A673 (cell line): Measurements from ENCODE around the gene CREB3L4. TPM values are rescaled to one million over a fixed set of nuclear protein-coding genes. Genes with fewer than 3 reads are reported as not detected.
A peak's percentile ranks its signal among the peaks of the same experiment; 100 is the strongest.

ENCODE experiments used
- BruUV-seq: library from RNA; stranded (reverse); fragments of 400-500 nt; replicated peaks from 2 replicates; lab custom pipeline; 2021; lab: Mats Ljungman, UMichigan
- CTCF ChIA-PET: fragments of 300-600 bp; sonication (Branson Sonifier 250); formaldehyde crosslinking; loops from one replicate; lab custom pipeline; 2022; ENCODE audit warnings: antibody characterized with exemption; lab: Charles Lee
- POLR2A ChIA-PET: fragments of 300-600 bp; sonication (Branson Sonifier 250); formaldehyde crosslinking; loops from one replicate; lab custom pipeline; 2022; ENCODE audit warnings: antibody characterized with exemption; ENCODE audit not compliant: low non-redundant PET; lab: Charles Lee
- DNase-seq: peaks from one replicate; pipeline ENCODE4 v3.0.0-alpha.2; 2015; ENCODE audit warnings: low spot score
- H3K27ac ChIP-seq: fragments of 200-600 bp; sonication (generic); 2 replicates; pipeline ENCODE4 v1.5.1; 2016; ENCODE audit warnings: mixed run types, low read depth, mild to moderate bottlenecking, mixed read lengths, antibody characterized with exemption, low read length; ENCODE audit not compliant: poor library complexity, severe bottlenecking
- H3K27me3 ChIP-seq: fragments of 200-600 bp; sonication (generic); replicated peaks from 2 replicates; pipeline ENCODE4 v1.6.1; 2017; ENCODE audit warnings: mixed run types, low read depth, mild to moderate bottlenecking, mixed read lengths, antibody characterized with exemption, low read length; ENCODE audit not compliant: insufficient read depth, poor library complexity
- H3K36me3 ChIP-seq: fragments of 200-600 bp; sonication (generic); 2 replicates; pipeline ENCODE4 v1.6.1; 2016; ENCODE audit warnings: mixed run types, mild to moderate bottlenecking, mixed read lengths, antibody characterized with exemption, low read length; ENCODE audit not compliant: insufficient read depth, poor library complexity, severe bottlenecking
- H3K4me1 ChIP-seq: fragments of 200-600 bp; sonication (generic); 2 replicates; pipeline ENCODE4 v1.6.1; 2017; ENCODE audit warnings: mixed run types, mild to moderate bottlenecking, mixed read lengths, antibody characterized with exemption, low read length; ENCODE audit not compliant: insufficient read depth, poor library complexity, severe bottlenecking
- H3K4me3 ChIP-seq: fragments of 200-600 bp; sonication (generic); 2 replicates; pipeline ENCODE4 v1.5.1; 2016; ENCODE audit warnings: low read depth, mixed run types, mild to moderate bottlenecking, mixed read lengths, low read length; ENCODE audit not compliant: poor library complexity, severe bottlenecking
- H3K9me3 ChIP-seq: fragments of 200-600 bp; sonication (generic); 2 replicates; pipeline ENCODE4 v1.6.1; 2016; ENCODE audit warnings: mixed run types, low read depth, mild to moderate bottlenecking, mixed read lengths, antibody characterized with exemption, low read length; ENCODE audit not compliant: poor library complexity, severe bottlenecking
- EZH2 ChIP-seq: fragments of 200-600 bp; sonication (generic); IDR thresholded peaks from 2 replicates; pipeline ENCODE4 v1.6.1; 2017; ENCODE audit warnings: borderline replicate concordance, low read depth, mild to moderate bottlenecking, mixed read lengths, antibody characterized with exemption, low read length; ENCODE audit not compliant: poor library complexity, severe bottlenecking
- intact Hi-C: fragments of 100-400 bp; cut with micrococcal nuclease; formaldehyde crosslinking; loops from one replicate; pipeline ENCODE4 v1.10.0; 2022; ENCODE audit not compliant: unreplicated experiment
- total RNA-seq: library from RNA; stranded (reverse); gene quantifications from 2 replicates; pipeline ENCODE4 v1.2.3, GENCODE V29; 2021
- TF ChIP-seq, protein P1 (sequence below): fragments of 300-800, 200-600 bp; sonication (generic); conservative IDR thresholded peaks from 2 replicates; pipeline ENCODE4 v1.5.1; 2017; ENCODE audit warnings: low read depth, mild to moderate bottlenecking, antibody characterized with exemption, low read length, moderate library complexity, mixed read lengths

Gene CREB3L4
- total RNA-seq, 1 experiment from 2014 or later, result 8.7 TPM

DNA sequence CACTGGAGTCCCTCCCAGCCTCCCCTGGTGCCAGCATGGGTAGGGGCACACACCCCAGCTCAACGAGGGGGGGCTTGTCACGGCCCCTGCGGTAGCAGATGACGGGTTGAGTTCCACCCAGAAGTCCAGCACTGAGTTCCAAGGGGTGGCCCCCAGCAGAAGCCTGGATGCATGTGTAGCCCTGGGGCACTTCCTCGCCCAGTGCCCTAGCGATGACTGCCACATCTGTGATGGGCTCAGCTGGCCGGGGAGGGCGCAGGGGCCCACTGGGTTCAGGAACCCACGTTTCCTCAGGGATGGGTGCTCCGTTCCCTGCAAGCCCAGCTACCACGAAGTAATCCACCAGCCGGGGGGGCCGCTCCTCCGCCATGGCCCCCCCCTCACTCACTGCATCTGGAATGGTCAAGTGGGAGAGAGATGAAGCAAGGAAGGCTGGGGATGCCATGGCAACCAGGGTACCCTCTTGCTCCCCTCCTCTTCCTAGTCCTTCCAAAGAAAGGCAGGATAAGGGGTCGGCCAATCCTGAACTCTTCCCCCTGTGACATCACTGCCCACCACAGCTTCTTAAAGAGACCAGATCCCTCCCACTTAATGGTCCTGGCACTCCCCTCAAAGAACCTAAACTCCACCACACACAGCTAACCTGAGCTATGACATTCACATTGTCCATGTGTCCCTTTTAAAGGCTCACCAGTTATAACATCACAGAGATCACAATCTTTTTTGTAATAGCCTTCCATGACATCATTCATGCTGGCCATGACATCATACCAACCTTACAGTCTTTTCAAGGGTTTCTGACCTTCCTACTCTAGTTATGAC lies 23.5 kb upstream of the CREB3L4 start:
- CTCF ChIA-PET, result interaction anchor here (0.6 to 0.7 kb wide), 2 partner anchors 123 to 420 kb away, joined by 5 to 9 read pairs; no protein-coding TSS in a partner anchor
- TF ChIP-seq, protein P1, sequence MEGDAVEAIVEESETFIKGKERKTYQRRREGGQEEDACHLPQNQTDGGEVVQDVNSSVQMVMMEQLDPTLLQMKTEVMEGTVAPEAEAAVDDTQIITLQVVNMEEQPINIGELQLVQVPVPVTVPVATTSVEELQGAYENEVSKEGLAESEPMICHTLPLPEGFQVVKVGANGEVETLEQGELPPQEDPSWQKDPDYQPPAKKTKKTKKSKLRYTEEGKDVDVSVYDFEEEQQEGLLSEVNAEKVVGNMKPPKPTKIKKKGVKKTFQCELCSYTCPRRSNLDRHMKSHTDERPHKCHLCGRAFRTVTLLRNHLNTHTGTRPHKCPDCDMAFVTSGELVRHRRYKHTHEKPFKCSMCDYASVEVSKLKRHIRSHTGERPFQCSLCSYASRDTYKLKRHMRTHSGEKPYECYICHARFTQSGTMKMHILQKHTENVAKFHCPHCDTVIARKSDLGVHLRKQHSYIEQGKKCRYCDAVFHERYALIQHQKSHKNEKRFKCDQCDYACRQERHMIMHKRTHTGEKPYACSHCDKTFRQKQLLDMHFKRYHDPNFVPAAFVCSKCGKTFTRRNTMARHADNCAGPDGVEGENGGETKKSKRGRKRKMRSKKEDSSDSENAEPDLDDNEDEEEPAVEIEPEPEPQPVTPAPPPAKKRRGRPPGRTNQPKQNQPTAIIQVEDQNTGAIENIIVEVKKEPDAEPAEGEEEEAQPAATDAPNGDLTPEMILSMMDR, result no peak
- no peak for TF ChIP-seq EZH2
- BruUV-seq, result no TSS peak
- no peak overlapping the region for H3K4me3 ChIP-seq
- POLR2A ChIA-PET, result interaction anchor here (0.6 kb wide), 1 partner anchor 21 kb away, joined by 4 read pairs; no protein-coding TSS in a partner anchor
- H3K27me3 ChIP-seq, result no peaks in the 10 kb centered on the region
- DNase-seq, result peak; percentile 30
- H3K27ac ChIP-seq, result peak overlapping the region; percentile 94
- H3K9me3 ChIP-seq, result no peaks in the 10 kb centered on the region
- H3K4me1 ChIP-seq, result peaks cover 6% of the 10 kb centered on the region
- H3K36me3 ChIP-seq, result peaks cover 19% of the 10 kb centered on the region
- intact Hi-C loops, result no loop called here

DNA sequence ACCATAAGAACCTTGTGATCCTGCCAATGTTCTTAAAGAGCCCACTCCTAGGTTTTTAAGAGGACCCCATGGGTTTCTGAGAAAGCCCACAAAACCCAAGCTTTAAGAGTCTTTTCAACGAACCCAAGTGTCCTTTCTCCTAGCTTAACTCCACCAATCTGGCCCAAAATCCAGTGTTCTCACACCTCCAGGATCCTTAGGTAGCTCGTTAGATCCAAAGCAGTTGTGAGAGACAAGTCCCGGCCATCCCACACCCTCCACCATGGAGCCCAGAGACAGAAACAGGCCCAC lies 22.9 kb upstream of the CREB3L4 start:
- H3K9me3 ChIP-seq, result no peaks in the 10 kb centered on the region
- ChIA-PET POLR2A (no interaction called here), CTCF (interaction anchor here (0.5 to 0.6 kb wide), 2 partner anchors 334 to 420 kb away, joined by 4 to 9 read pairs; no protein-coding TSS in a partner anchor)
- intact Hi-C loops, result no loop called here
- H3K4me1 ChIP-seq, result peaks cover 6% of the 10 kb centered on the region
- TSS peak; percentile 25 for BruUV-seq
- DNase-seq, result no peak
- H3K36me3 ChIP-seq, result peaks cover 19% of the 10 kb centered on the region
- H3K4me3 ChIP-seq, result peak overlapping the region; percentile 98
- H3K27me3 ChIP-seq, result no peaks in the 10 kb centered on the region
- peak overlapping the region; percentile 94 for H3K27ac ChIP-seq
- TF ChIP-seq, protein P1, result no peak
- no peak for TF ChIP-seq EZH2

DNA sequence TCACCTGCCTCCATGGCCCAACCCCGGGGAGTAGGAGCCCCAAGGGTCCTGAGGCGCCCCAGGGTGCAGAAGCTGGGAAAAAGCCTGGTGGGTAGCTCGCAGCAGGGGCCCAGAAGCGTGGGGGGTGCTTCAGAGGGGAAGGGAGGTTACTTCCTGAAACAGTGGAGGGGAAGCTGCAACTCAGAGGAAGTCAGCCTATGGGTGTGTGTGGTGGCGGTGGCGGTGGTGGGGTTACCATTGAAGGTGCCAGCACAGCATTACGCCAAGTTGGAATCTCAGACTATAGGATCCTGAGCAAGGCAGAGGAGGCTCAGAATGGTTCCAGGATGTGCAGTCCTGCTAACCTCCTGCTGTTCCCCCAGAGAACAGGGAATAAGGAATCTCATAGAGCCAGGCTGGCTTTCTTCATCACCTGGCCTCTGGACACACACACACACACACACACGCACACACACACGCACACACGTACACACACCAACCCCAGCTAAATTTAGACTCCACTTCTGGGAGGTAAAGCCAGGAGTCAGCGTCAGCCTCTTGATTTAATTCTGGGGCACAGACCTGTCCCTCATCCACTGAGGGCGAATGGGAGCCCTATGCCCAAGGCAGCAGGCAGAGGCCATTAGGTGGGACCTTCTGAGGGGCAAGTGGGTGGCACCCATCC lies 22.4 kb upstream of the CREB3L4 start:
- Histone ChIP-seq H3K9me3 (no peaks in the 10 kb centered on the region), H3K27ac (peak overlapping the region; percentile 94), H3K4me1 (peaks cover 6% of the 10 kb centered on the region), H3K4me3 (peak overlapping the region; percentile 98), H3K27me3 (no peaks in the 10 kb centered on the region), H3K36me3 (peaks cover 24% of the 10 kb centered on the region)
- intact Hi-C loops, result no loop called here
- POLR2A ChIA-PET, result no interaction called here
- TF ChIP-seq, protein P1, result no peak
- no peak for TF ChIP-seq EZH2
- BruUV-seq, result no TSS peak
- peak; percentile 41 for DNase-seq
- CTCF ChIA-PET, result interaction anchor here (0.5 kb wide), 1 partner anchor 334 kb away, joined by 4 read pairs; no protein-coding TSS in a partner anchor
